Panc1 (cell line): ENCODE results near the gene HOXA4. TPM values are rescaled to one million over a fixed set of nuclear protein-coding genes. Genes with fewer than 3 reads are reported as not detected.

Source experiments
- ATAC-seq: fragments of 200-7000 bp; cut with Tn5 transposase; 2 replicates; pipeline ENCODE4 v1.9.1; 2020; ENCODE audit warnings: mild to moderate bottlenecking, moderate library complexity
- BruUV-seq: library from RNA; stranded (reverse); fragments of 400-500 nt; replicated peaks from 2 replicates; lab custom pipeline; 2021; lab: Mats Ljungman, UMichigan
- CTCF ChIA-PET: fragments of 300-600 bp; sonication (Branson Sonifier 250); formaldehyde crosslinking; loops from one replicate; lab custom pipeline; 2022; ENCODE audit warnings: antibody characterized with exemption; lab: Charles Lee
- POLR2A ChIA-PET: fragments of 300-600 bp; sonication (Branson Sonifier 250); formaldehyde crosslinking; loops from one replicate; lab custom pipeline; 2022; ENCODE audit warnings: antibody characterized with exemption; lab: Charles Lee
- DNase-seq: peaks from one replicate; pipeline ENCODE4 v3.0.0-alpha.2; 2010; ENCODE audit warnings: low read depth, low spot score
- H3K27ac ChIP-seq: 2 replicates; pipeline ENCODE4 v1.5.1; 2011; ENCODE audit warnings: mild to moderate bottlenecking, low read length, inconsistent platforms
- H3K27me3 ChIP-seq: fragments of 200-500 bp; sonication (Bioruptor generic); 2 replicates; pipeline ENCODE4 v1.6.0; 2014; ENCODE audit warnings: low read length, inconsistent platforms; ENCODE audit not compliant: control insufficient read depth, insufficient read depth
- H3K36me3 ChIP-seq: fragments of 200-500 bp; sonication (Bioruptor generic); 2 replicates; pipeline ENCODE4 v1.5.1; 2014; ENCODE audit warnings: inconsistent platforms, mild to moderate bottlenecking, low read length, moderate library complexity; ENCODE audit not compliant: control insufficient read depth, insufficient read depth
- H3K4me1 ChIP-seq: 2 replicates; pipeline ENCODE4 v1.5.1; 2011; ENCODE audit warnings: inconsistent platforms, mild to moderate bottlenecking, low read length, moderate library complexity; ENCODE audit not compliant: control insufficient read depth, insufficient read depth
- H3K4me3 ChIP-seq, 2 experiments: 2 replicates each; pipeline ENCODE4 v1.5.1; 2011 to 2012; ENCODE audit warnings: low read depth in 2 of 2, low read length in 2 of 2, mild to moderate bottlenecking in 2 of 2, inconsistent platforms in 1 of 2, moderate library complexity in 1 of 2
- H3K9me3 ChIP-seq: fragments of 200-500 bp; sonication (Bioruptor generic); 2 replicates; pipeline ENCODE4 v1.5.1; 2014; ENCODE audit warnings: low read depth, mild to moderate bottlenecking, inconsistent platforms, low read length, moderate library complexity; ENCODE audit not compliant: control insufficient read depth, insufficient read depth
- CTCF ChIP-seq: fragments of 450-650 bp; IDR thresholded peaks from 2 replicates; pipeline ENCODE4 v1.5.1; 2017; ENCODE audit warnings: mild to moderate bottlenecking
- POLR2AphosphoS5 ChIP-seq: IDR thresholded peaks from 2 replicates; pipeline ENCODE4 v1.6.1; 2012; ENCODE audit warnings: mild to moderate bottlenecking, low read depth, low read length, moderate library complexity
- SIN3A ChIP-seq: IDR thresholded peaks from 2 replicates; pipeline ENCODE4 v1.6.1; 2012; ENCODE audit warnings: low read depth, mild to moderate bottlenecking, low read length, moderate library complexity, borderline replicate concordance; ENCODE audit not compliant: insufficient read depth
- TCF7L2 ChIP-seq: IDR thresholded peaks from 2 replicates; pipeline ENCODE4 v1.6.1; 2011; ENCODE audit warnings: mild to moderate bottlenecking, low read depth, low read length, inconsistent platforms
- in situ Hi-C: cut with HindIII; loops from 2 replicates; pipeline ENCODE4 v1.10.0; 2016; ENCODE audit warnings: low sequenced_read_pairs, low pct_unique_long_range_greater_than_20kb
- intact Hi-C: fragments of 100-400 bp; cut with micrococcal nuclease; formaldehyde crosslinking; loops from one replicate; pipeline ENCODE4 v1.10.0; 2022; ENCODE audit not compliant: unreplicated experiment
- total RNA-seq: library from RNA; stranded (reverse); gene quantifications from one replicate; pipeline ENCODE4 v1.2.1, GENCODE V29; 2021; ENCODE audit not compliant: unreplicated experiment
- TF ChIP-seq, protein P1 (sequence below), 2 experiments: IDR thresholded peaks; 2 replicates each; pipeline ENCODE4 v1.6.1; 2011 to 2012; ENCODE audit warnings: low read depth in 2 of 2, control low read depth in 1 of 2, low read length in 1 of 2, mild to moderate bottlenecking in 1 of 2, moderate library complexity in 1 of 2; ENCODE audit not compliant: insufficient read depth in 1 of 2

The HOXA4 gene
- total RNA-seq, 1 experiment from 2014 or later, result 0.39 TPM

GRCh38 chr7:27158436-27159265, 28.1 kb upstream of the HOXA4 start:
- ATAC-seq (no peak), DNase-seq (no peak)
- H3K36me3 ChIP-seq, result no peaks in the 10 kb centered on the region; the same call in 1 of the 2 replicates
- ChIA-PET POLR2A (no interaction called here), CTCF (interaction anchor here (0.5 to 1.2 kb wide), 3 partner anchors 315 to 629 kb away, joined by 3 to 4 read pairs (median 3); no protein-coding TSS in a partner anchor)
- intact Hi-C loops (no loop called here), in situ Hi-C loops (no loop called here)
- H3K27ac ChIP-seq, result no peak overlapping the region
- BruUV-seq, result no TSS peak
- no peaks in the 10 kb centered on the region for H3K9me3 ChIP-seq
- H3K4me1 ChIP-seq, result 0 out of 2 replicates have a peak, but pooled peaks cover 3% of the 10 kb centered on the region
- no peak overlapping the region for H3K4me3 ChIP-seq
- H3K27me3 ChIP-seq, result no peaks in the 10 kb centered on the region
- TF ChIP-seq TCF7L2, result no peak
- TF ChIP-seq POLR2AphosphoS5, result no peak
- no peak for TF ChIP-seq SIN3A
- TF ChIP-seq, protein P1, sequence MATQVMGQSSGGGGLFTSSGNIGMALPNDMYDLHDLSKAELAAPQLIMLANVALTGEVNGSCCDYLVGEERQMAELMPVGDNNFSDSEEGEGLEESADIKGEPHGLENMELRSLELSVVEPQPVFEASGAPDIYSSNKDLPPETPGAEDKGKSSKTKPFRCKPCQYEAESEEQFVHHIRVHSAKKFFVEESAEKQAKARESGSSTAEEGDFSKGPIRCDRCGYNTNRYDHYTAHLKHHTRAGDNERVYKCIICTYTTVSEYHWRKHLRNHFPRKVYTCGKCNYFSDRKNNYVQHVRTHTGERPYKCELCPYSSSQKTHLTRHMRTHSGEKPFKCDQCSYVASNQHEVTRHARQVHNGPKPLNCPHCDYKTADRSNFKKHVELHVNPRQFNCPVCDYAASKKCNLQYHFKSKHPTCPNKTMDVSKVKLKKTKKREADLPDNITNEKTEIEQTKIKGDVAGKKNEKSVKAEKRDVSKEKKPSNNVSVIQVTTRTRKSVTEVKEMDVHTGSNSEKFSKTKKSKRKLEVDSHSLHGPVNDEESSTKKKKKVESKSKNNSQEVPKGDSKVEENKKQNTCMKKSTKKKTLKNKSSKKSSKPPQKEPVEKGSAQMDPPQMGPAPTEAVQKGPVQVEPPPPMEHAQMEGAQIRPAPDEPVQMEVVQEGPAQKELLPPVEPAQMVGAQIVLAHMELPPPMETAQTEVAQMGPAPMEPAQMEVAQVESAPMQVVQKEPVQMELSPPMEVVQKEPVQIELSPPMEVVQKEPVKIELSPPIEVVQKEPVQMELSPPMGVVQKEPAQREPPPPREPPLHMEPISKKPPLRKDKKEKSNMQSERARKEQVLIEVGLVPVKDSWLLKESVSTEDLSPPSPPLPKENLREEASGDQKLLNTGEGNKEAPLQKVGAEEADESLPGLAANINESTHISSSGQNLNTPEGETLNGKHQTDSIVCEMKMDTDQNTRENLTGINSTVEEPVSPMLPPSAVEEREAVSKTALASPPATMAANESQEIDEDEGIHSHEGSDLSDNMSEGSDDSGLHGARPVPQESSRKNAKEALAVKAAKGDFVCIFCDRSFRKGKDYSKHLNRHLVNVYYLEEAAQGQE (IDR thresholded peaks at IDR 0.05; ENCODE audit: insufficient read depth in 1 of 2, low read depth in 2 of 2, low read length in 1 of 2), result no peak
- TF ChIP-seq CTCF, result no peak

- Histone ChIP-seq H3K4me3 (no peak overlapping the region), H3K9me3 (no peaks in the 10 kb centered on the region), H3K27ac (no peak overlapping the region), H3K36me3 (no peaks in the 10 kb centered on the region; the same call in 1 of the 2 replicates), H3K27me3 (no peaks in the 10 kb centered on the region), H3K4me1 (0 out of 2 replicates have a peak, but pooled peaks cover 3% of the 10 kb centered on the region)
- BruUV-seq, result no TSS peak
- ATAC-seq (no peak), DNase-seq (no peak)
- CTCF ChIA-PET, result no interaction called here
- intact Hi-C loops, result no loop called here
- in situ Hi-C loops, result no loop called here
- POLR2A ChIA-PET, result no interaction called here
- TF ChIP-seq POLR2AphosphoS5 (no peak), TCF7L2 (no peak), CTCF (no peak), SIN3A (no peak)
- TF ChIP-seq, protein P1 (IDR thresholded peaks at IDR 0.05; ENCODE audit: insufficient read depth in 1 of 2, low read depth in 2 of 2, low read length in 1 of 2), result no peak
Measured at GRCh38 chr7:27157702-27158431, 27.3 kb upstream of the HOXA4 start.
